GM20000 (cell line): ENCODE data around the gene POU5F1.

ENCODE experiments used
- DNase-seq: peaks from one replicate; pipeline ENCODE4 v3.0.0; 2012; ENCODE audit warnings: low spot score
- TF ChIP-seq, protein P1 (sequence below): IDR thresholded peaks from 2 replicates; pipeline ENCODE4 v1.5.1; 2012; ENCODE audit warnings: mild to moderate bottlenecking, control low read depth; ENCODE audit errors: extremely low read depth, missing control alignments

The POU5F1 gene

DNA sequence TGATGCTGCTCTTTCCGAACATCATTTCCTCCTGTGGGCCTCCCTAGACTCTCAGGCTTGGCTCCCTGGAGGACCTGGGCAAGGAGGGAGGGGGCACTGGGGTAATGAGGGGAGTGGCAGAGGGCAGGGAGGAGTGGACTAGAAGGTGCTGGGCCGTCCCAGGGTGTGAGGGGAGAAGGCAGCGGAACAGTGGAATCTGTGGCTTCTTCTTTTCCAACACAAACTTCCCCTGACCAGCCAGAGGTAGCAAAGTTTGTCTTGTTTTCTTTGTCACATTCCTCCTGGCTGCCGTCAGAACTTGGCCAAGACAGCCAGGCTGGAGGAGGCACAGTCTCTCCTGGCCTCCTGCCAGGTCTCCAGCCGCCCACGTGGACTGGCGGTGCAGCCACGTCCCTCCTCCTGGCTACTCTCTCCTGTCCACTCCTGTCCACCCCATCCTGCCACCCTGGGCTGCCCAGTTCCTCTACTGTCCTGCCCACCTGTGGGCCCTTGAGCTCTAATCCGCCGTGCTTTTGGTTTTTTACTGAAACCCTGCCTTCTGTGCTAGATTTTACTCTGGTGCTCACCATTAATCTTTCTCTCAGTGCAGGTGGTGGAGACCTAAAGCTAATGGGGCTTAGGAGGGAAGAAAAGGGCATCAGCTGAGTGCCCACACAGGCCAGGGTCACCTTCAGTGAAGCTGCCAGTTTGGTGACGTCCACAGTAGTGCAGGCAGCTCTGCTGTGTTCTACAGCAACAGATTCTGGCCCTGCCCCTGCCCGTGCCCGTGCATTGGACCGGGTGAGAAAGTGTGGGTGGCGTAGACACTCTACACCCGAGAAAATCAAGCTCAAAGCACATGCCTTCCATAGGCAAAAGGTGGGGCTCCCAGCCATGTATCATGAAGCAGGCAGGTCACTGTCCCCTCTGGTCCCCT, 47.4 kb downstream of the POU5F1 start:
- TF ChIP-seq, protein P1, sequence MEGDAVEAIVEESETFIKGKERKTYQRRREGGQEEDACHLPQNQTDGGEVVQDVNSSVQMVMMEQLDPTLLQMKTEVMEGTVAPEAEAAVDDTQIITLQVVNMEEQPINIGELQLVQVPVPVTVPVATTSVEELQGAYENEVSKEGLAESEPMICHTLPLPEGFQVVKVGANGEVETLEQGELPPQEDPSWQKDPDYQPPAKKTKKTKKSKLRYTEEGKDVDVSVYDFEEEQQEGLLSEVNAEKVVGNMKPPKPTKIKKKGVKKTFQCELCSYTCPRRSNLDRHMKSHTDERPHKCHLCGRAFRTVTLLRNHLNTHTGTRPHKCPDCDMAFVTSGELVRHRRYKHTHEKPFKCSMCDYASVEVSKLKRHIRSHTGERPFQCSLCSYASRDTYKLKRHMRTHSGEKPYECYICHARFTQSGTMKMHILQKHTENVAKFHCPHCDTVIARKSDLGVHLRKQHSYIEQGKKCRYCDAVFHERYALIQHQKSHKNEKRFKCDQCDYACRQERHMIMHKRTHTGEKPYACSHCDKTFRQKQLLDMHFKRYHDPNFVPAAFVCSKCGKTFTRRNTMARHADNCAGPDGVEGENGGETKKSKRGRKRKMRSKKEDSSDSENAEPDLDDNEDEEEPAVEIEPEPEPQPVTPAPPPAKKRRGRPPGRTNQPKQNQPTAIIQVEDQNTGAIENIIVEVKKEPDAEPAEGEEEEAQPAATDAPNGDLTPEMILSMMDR: no peak
- no peak for DNase-seq

DNA sequence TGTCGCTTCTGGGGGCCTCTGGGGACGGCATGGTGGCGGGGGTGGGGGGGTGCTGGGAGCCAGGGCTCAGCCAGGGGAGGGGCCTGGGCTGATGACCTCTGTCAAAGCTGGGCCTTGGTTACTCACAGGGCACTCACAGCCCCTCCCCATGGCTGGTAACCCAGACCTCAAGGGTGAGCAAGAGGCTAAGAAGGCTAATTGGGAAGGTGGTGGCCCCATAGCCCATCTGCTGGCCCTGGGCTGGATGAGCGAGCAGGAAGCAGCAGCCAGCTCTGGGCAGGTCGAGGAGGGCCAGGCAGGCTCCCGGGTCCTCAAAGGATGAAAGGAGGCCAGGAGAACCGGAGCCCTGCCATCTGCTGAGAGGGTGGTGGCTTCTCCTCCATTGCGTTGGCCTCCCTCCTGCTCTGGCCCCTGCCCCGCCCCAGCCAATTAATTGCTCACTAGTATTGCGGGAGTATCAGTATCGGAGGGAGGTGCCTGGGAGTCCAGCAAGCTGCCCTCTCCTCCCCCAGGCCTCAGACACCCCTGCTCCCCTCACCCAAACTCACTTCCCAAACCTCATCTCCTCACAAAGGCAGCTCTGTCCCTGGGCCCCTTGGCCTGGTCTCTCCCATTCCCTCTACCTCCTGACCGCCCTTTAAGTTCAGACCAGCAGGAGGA, 49.2 kb downstream of the POU5F1 start:
- no peak for DNase-seq
- TF ChIP-seq, protein P1: no peak

DNA sequence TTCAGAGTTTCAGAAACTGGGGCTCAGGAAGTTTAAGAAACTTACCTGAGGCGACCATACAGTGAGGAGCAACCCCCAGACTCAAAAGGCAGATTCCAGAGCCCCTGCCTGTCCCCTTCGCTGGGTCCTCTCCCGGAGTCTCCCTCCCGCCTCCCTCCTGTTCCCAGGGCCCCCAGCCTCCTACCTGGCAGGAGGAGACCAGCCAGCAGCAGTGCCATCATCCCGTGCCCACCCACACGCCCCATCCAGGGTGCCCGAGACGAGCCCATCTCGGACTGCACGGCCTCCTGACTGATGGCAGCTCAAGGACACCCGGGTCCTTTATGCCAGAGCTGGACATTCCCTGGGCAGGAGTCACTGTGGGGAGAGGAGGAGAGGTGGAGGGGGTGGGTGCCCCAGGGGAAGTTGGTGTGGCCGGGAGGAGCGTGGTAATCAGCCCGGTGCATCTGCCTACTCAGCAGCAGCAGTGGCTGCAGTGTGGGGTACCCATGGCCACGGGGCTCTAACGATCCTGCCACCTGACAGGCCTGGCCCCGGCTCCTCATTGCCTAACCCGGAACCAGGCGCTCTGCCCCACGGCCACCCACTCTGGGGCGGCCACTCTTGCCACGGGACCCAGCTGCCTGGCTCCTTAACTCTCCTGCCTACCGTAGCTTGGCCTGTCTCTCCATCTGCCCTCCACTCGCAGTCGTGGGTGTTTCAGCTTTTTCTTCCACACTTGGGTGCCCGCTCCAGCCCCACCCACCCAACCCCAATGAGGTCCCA, 50.1 kb downstream of the POU5F1 start, which contains the start of gene CDSN:
TSS of gene CDSN (minus strand) at position 296 of the 765 bp plus-strand sequence. CDS start at position 269, 27 bp downstream.
- DNase-seq: no peak
- TF ChIP-seq, protein P1: no peak

DNA sequence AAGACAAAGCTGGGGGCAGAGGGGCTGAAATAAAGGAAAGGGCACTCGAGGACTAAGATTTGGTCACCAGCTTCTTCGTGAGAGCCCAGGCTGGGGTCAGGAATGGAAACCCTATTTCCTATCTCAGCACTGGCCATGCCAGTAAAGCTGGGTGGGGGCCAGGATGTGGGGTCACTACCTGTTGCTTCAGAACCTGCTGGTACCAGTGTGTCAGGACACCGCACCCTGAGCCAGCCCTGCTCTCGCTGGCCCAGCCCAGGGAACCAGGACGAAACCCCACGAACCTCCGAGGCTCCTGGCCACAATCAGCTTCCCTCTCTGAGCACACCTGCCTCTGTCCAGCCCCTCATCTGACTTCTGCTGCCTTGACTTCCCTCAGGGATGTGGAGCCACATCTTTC, 52.3 kb downstream of the POU5F1 start:
- TF ChIP-seq, protein P1: no peak
- DNase-seq: no peak

DNA sequence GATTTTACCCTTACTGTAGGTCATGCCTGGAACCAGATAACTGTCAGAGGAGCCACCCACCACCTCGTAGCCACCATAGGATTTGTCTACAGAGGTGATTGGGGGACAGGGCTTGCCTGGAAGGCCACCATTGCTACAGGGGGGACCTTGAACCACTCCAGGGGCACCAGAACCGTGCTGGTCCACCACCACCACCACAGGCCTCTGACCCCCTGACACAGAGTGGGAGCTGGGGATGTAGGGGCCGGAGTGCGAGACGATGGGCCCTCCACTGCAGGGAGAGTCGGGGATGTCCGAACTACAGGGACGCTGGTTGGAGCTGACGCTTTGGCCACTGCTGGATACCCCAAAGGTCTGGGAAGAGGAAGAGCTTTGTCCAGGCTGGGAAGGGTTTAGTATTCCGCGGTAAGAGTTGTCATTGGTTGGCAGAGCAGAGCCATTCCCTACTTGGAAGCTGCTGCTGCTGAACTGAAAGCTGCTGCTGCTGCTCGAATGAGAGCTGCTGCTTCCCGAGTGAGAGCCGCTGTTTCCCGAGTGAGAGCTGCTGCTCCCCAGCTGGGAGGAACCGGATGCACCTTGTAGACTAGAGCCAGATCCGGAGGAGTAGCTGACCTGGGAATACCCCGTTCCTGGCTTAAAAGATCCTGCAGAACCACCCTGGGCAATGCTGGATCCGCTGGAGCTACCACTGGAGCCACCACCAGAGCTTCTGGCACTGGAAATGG, 53.7 kb downstream of the POU5F1 start:
- TF ChIP-seq, protein P1: no peak
- DNase-seq: no peak

DNA sequence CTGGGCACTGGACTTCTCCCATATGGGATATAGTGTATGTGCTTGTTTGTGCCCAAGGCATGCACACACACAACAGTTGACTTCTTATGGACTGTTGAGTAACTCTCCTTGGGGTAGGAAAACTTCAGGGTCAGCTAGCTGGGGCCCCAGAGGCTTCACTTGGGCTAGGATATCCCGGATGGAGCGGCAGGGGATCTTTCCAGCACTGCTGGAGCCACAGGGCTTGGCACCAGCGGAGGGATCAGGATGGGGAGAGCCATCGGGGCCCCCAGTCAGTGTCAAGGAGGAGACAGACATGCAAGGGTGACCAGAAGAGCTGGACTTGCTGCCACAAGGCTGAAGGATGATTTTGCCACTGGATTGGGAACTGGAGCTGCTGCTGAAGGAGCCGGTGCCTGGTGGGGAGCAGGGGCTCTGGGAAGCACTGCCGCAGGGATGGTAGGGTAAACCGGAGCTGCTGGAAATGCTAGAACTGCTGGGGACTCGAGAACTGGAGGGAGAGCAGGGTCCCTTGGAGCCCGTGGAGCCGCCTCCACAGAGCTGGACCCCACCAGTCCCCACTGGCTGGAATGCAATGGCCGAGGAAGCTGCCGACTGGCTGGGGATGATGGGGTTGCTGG, 54.4 kb downstream of the POU5F1 start:
- no peak for DNase-seq
- TF ChIP-seq, protein P1: no peak
